Limb (tissue), 2 donors: ENCODE data around the gene TMEM176B.
"Not testable (repeated sequence)": the region's sequence is repeated elsewhere in the genome, so short reads cannot be mapped to it uniquely, and the experiment has no call there.

ENCODE experiments used
- DNase-seq, 2 donors: peaks; one replicate each; pipeline ENCODE4 v3.0.0-alpha.2; 2016; ENCODE audit errors: extremely low spot score in 2 of 2

Gene TMEM176B

DNA sequence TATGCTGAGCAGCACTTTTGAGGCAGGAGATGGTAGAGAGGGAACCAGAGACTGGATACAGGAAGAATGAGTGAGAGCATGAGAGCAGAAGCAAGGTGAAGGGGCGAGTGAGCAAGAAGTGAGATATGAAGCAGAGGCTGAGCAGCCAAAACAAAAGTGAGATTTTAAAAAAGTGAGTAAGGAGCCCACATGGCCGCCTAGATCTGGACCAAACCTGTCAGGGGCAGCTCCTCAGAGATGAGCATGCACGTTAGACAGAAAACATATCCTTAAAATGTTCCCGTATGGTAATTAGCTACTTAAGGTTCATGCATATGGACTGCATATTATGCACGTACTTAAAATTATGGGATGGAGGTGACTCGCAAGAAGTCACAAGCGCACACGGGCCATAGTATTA, 22.9 kb upstream of the TMEM176B start:
- no peak for DNase-seq

DNA sequence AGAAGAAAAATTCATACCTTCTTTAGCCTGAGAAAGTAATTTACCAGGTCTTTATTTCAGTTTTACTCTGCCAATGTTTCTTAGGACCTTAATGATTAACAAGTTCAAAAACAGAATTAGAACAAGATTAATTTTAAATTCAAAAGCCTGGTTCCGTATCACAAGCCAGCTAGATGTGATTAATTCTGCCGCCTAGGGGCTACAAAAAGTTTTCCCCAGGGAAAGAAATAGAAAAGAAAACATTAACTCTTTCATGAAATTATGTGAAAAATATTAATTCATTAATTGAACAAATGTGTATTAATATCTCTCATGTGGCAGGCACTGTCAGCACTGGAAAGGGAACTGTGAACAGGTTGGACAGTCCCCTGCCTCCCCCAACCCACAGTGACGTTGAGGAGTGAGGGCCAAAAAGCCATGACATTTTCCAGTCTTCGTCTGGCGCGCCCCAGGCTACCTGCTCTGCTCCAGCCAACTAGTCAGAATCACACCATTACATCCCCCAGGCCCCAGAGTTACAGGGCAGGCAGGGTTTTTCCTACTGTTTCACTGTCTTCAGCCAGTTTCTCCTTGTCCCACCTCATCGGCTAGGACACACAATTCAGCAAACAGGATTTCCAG, 20.5 kb upstream of the TMEM176B start:
- no peak for DNase-seq

DNA sequence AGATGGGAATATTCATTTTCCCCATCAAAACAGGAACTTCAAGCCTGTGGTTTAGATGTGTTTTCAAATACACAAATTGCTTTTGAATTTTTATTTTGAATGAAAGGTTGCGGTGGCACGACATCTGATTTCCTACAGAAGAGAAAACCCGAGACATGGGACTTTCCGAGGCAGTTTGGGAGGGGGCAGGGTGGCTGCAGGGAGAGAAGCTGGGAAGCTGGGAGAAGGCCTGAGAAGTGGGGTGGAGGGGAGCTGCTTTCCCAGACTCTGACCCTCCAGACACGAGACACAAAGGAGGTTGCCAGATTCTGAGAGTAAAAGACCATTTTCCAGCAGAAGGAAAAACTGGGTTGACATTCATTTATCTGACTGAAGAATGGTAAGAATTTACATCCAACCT, 20.0 kb upstream of the TMEM176B start:
- DNase-seq = no peak

DNA sequence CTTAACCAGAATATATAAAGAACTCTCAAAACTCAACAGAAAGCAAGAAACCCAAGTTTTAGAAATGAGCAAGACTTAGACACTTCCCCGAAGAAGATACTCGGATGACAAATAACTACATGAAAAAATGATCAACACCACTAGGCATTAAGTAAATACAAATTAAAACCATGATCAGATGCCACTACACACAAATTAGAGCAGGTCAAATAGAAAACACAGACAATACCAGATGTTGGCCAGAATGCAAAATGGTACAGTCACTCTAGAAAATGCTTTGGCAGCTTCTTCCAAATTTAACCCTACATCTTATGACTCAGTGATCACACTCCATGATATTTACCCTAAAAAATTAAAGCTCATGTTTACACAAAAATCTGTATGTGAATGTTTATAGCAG, 18.8 kb upstream of the TMEM176B start:
- DNase-seq = no peak

DNA sequence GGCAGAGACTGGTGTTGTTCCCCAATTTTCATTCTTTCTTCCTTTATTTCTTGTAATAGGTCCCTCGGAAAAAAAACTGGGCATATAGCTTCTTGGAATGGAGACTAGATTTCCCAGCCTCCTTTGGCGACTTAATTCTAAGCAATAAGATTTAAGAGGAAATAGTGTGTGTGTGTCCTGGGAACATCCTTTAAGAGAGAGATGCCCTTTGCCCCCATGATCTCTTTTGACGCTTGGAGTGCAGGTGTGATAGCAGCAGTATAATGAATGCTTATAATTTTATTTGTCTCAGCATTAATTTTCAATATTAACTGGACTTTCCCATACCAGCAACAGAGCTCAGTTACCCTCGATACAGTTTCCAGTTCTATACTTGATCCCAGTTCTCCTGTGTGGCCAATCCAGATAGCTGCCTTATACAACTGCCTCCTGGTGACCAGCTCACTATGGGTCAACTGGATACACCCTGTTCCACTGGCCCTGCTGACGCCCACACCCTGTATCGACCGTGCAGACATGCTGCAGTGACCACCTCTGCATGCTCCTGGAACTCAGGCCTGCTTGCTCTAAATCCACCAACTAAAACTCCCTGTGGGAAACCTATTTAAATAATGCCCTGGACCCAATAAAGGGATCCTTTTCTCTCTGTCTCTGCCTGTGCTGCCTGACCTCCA, 14.3 kb upstream of the TMEM176B start:
- no peak for DNase-seq

DNA sequence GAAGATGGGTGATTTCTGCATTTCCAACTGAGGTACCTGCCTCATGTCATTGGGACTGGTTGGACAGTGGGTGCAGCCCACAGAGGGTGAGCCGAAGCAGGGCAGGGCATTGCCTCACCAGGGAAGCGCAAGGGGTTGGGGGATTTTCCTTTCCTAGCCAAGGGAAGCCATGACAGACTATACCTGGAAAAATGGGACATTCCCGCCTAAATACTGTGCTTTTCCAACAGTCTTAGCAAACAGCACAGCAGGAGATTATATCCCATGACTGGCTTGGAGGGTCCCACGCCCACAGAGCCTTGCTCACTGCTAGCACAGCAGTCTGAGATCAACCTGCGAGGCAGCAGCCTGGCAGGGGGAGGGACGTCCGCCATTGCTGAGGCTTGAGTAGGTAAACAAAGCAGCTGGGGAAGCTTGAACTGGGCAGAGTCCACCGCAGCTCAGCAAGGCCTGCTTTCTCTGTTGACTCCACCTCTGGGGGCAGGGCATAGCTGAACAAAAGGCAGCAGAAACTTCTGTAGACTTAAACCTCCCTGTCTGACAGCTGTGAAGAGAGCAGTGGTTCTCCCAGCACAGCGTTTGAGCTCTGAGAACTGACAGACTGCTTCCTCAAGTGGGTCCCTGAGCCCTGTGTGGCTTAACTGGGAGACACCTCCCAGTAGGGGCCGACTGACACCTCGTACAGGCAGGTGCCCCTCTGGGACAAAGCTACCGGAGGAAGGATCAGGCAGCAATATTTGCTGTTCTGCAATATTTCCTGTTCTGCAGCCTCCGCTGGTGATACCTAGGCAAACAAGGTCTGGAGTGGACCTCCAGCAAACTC, 7.7 kb upstream of the TMEM176B start:
- not testable (repeated sequence) for DNase-seq

DNA sequence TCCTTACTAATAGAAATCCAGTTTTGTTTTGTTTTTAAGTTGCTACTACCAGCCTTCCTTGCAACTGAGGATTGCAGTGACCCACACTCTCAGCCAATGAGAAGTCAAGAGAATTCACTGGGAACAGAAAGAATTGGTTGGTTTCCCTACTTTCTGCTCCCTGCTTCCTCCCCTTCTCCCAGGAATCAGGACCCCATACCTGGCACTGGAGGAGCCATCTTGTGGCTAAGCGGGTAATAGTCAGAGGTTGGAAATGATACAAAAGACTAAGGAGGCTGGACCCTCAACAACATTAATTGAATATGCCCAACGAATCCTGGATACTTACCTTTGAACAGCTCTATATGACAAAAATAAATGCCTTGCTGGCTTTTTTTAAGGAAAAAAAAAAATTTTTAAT, 6.7 kb upstream of the TMEM176B start:
- DNase-seq = no peak

DNA sequence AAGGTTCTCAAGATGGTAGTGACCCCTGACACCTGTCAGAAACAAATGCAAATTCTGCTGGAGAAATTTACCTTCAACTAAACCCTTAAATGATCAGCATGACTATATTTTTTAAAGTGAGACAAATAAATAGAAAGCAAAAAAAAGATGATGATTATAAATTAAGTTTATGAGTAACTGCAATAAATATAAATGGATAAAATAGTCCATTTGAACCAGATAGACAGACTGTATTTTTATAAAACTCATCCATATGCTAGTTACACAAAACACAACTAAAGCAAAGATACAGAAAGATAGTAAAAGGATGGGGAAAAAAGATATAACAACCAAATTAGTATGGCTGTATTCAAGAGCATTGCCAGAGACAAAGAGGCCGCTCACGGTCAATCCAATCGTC, 6.3 kb upstream of the TMEM176B start:
- DNase-seq = no peak

DNA sequence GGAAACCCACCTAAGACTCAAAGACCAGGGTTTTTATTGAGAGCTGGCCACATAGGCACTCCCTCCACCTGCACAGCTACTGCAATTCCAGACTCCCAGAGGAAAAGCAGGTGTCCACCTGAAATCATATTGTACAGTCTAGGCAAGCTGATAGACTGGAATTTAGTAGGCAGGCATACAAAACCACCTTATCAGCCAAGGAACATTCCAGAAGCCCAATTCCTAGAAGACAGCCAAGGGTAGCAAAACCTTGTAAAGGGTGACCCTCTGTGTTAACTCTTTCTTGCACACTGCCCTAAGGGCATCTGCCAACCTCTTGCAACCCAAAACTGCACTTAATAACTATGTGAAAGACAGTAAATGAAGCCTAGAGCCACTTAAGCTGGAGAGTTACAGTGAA, 5.7 kb upstream of the TMEM176B start:
- no peak for DNase-seq

DNA sequence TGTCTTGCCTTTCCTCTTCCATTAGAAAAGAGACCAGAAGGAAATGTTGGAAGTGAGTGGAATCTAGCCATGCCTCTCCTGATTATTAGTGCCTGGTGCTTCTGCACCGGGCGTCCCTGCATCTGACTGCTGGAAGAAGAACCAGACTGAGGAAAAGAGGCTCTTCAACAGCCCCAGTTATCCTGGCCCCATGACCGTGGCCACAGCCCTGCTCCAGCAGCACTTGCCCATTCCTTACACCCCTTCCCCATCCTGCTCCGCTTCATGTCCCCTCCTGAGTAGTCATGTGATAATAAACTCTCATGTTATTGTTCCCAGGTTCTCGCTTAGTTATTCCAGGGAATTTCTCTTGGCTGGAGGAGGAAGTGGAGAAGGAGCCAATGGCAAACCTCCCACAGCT, 4.6 kb upstream of the TMEM176B start:
- no peak for DNase-seq

DNA sequence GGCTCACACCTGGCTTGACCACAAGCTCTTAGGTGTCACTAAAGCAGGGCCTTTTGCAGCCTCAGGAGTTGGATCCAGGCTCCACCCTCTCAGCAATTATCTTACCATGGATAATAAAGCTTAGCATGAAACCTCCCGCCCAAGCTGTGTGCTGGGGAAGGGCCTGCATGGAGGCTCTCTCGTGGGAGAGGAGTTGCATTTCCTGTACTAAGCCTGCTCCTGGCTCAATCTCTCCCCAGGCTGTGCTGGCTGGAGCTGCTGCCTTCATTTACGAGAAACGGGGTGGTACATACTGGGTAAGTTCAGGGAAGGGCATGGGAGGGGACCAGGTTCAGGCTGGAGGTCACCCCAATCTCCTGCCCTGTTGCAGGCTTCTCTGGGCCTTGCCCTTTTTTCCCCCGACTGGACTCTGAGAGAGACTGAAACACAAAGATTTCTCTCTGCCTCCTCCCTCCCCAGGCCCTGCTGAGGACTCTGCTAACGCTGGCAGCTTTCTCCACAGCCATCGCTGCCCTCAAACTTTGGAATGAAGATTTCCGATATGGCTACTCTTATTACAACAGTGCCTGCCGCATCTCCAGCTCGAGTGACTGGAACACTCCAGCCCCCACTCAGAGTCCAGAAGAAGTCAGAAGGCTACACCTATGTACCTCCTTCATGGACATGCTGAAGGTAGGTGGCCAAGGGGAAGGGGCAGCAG, 3.1 kb upstream of the TMEM176B start:
- no peak for DNase-seq

DNA sequence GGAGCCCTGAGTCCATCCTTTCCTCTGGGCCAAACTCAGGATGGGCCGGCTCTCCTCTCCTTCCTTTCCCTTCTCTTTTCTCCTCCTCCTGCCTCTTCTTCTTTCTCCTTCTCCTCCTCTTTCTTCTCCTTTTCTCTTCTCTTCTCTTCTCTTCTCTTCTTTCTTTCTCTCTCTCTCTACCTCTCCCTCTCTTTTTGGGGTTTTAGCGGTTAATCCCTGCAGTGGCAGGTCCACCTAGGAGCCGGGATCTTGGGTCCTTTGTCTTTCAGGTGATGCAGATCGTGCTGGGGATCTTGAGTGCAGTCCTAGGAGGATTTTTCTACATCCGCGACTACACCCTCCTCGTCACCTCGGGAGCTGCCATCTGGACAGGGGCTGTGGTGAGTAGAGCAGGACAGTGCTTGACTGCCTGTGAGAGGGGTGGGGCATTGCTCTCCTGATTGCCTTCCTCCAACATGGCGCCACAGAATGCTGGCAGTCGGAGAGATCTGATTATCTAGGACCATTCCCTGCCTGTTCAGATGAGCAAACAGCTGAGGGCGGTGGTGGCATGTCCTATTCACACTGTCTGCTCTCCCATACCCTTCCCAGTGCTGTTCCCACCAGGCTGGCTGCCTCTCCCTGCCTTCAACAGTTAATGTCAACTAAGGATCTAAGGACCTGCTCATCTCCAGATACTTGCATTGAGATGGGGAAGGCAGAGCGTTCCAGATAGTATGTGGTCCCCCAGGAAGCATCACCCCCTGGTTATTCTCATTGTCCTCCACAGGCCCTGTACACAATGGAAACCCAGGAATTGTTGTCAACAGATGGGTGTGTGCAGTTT, 2.0 kb upstream of the TMEM176B start:
- DNase-seq = no peak

DNA sequence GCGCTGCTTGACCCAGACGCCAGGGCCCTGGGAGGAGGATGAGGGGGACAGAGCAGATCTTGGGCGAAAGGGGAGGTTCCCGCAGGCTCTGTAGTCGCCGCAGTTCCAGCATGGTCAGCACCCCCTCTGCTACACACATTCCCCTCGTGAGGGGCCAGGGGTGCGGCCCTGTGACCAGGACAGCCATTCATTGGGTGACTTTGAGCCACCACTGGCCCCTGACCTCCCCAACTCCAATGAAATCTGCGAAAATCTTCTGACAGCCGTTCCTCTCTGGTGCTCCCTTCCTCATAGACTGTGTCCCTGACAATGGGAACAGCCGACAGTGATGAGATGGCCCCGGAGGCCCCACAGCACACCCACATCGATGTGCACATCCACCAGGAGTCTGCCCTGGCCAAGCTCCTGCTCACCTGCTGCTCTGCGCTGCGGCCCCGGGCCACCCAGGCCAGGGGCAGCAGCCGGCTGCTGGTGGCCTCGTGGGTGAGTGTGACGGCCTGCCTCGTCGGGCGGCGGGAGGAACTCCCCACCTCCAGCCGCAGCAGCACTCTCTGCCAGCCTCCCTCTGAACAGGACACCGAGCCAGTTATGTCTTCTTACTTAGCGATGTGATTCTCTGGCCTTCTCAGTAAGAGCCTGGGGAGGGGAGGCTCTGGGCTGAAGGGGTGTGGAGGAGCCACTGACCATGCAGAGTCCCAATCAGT, 1.2 kb upstream of the TMEM176B start:
- no peak for DNase-seq

DNA sequence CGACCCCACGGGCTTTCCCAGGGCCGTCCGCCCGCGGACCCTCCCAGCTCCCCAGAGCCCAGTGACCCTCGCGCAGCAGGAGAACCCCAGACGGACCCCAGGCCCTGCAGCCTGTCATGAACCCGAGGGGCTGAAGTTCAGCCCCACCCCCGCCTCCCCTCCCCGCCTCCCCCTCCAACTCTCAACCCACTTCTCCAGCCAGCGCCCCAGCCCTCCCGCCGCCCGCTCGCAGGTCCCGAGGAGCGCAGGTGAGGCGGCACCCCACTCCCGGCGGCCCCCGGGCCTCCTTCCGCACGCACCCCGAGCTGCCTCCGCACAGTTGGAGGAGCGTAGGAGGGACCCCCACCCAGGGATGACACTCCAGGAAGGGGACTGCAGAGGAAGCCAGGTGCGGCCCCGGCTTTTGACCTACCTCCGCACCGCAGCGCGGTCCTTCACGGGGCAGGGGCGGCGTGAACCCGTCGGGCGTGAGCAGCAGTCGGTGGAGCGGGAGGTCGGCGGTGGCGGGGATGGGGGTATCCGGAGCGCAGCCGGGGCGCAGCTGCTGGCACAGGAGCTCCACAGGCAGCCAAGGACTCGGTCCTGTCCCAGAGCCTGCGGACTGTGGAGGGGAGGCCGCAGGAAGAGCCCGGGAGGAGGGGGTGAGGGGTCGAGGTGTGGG, 547 bp upstream of the TMEM176B start, which contains the start of gene TMEM176A:
TSS of gene TMEM176A (plus strand) at position 189 of the 661 bp plus-strand sequence. CDS start 782 bp downstream, outside the sequence.
- no peak for DNase-seq

DNA sequence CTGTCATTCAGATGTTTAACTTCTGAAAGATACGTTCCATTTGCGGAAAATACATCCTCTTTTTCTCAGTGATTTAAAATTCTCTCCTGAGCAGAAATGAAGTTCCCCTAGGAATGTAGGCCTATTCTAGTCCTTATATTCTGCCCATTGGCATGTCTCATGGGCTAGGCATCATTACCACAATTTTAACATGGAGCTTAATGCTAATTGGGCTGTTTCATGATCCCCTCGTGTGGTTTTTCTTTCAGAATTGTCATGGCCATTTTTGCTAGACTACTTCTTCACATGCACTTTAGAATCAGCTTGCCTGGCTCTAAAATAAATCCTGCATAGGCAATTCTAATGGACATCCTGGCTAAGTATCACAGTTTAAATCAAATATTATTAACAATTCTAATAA, 1.0 kb downstream of the TMEM176B start:
- no peak for DNase-seq

DNA sequence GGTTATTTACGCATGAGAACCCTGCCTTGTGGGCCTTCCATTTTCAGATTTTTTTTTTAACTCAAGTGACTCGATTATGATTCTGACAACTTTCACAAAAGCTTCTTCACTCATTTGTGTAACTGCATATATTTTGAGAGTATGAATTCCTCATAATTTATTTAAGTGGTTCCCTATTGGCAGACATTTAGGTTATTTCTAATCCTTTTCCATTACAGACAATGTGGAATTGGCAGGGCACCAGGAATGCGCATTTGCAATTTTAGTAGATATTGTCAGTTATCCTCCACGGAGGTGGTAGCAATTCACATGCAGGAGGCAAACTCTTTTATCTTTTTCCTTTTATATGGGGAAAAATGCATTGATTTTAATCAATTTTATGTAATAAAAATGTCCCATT, 2.5 kb downstream of the TMEM176B start:
- no peak for DNase-seq

DNA sequence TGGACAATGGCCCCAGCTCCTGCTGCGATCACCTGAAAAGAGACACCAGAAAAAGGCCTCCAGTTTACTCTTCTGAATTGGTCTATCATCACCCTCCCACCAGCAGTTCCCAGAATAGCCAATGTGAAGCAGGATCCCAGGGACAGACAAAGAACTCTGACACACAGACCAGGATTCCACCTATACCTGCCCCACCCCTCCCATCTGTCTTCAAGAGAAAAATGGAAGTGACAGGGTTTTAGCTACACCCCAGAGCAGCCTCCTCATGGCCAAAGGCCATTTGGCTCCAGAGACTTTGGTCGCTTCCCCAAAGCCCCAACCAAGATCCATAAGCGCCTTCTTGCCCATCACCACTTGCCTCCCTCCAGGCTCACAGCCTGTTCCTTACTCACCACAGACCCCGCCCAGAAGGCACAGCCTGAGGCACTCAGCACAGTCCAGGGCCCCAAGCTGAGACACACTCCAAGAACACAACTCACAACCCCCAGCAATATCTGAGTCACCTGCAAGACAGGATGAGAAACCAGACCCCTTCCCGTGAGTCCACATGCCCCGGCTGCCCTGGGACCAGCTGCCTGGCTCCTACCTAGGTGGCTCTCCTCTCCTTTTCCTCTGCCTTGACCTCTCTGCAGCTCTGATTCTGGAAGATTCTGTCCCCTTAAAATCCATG, 6.5 kb downstream of the TMEM176B start:
- no peak for DNase-seq

DNA sequence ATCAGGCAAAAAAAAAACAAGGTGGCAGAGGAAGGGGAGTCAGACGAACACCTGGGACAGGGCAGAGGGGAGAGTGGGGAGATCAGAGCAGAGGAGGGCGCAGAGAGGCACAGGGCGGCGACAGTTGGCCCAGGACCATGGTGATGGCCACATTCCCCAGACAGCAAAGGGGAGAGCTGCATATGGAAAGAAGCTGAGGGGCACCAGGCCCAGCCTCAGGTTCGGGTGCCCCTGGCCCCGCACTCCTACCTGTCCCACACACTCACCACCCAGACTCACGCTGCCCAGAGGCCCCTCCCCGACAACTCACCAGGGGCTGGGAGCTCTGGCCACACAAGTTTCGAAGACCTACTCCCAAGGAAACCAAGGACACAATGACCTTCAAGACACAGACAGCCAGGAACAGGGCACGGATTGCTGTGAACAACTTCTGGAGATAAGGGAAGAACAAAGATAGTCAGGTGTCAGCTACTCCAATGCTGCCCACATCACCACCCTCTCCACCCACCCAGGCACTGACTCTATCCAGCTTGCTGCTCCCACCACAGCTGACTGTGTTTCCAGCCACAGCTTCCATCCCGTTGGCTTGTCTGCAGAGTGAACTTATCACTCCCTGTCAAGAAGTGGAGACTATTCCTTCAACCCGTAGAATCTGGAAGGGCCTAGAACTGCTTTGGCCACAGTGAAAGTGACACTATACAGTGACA, 8.3 kb downstream of the TMEM176B start:
- DNase-seq = no peak

DNA sequence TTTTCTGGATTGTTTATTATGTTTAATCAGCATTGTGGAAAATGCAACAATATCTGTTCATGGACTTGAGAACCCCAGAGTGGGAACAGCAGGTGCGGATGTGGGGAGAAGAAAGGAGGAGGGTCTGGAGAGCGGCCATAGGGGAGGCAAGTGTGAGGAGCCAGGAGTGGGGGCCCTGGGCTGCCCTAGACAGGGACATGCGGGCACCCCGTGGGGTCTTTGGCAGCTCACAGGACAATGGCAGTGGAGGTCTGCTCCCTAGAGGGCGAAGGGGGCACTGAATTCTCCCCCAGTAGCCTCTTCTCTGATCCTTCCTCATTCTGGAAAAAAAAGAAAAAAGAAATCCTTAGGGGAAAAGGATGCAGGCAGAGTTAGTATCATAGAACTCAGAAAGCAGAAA, 8.9 kb downstream of the TMEM176B start:
- no peak for DNase-seq
